ENCODE data around the gene TRIM44.

GRCh38 chr11:35725885-35726284, 63.3 kb downstream of the TRIM44 start:
- TF ChIP-seq EZH2 (IDR thresholded peaks at IDR 0.05; ENCODE audit: borderline replicate concordance, low read depth, low read length, severe bottlenecking) (no peak), FOS (IDR thresholded peaks at IDR 0.05; ENCODE audit: borderline replicate concordance, insufficient read depth, low read length) (peak; percentile 60), CTCF (IDR thresholded peaks at IDR 0.05; ENCODE audit: extremely low read depth in 1 of 2, insufficient read depth in 1 of 2, low read depth in 1 of 2, low read length in 2 of 2) (no peak), POLR2A (IDR thresholded peaks at IDR 0.05; ENCODE audit: low read depth, low read length) (no peak), POLR2AphosphoS5 (IDR thresholded peaks at IDR 0.05; ENCODE audit: insufficient read depth, low read depth, low read length) (no peak), JUN (IDR thresholded peaks at IDR 0.05; ENCODE audit: borderline replicate concordance, insufficient read depth, insufficient read length, low read depth) (no peak), MYC (IDR thresholded peaks at IDR 0.05; ENCODE audit: low read depth, low read length) (no peak), GATA2 (IDR thresholded peaks at IDR 0.05; ENCODE audit: insufficient read depth, insufficient read length, low read depth, low read length) (no peak), MAX (IDR thresholded peaks at IDR 0.05; ENCODE audit: insufficient read depth, insufficient read length) (no peak)
